HG03565 (cell line): ENCODE data around the gene COPG1.
A peak's percentile ranks its signal among the peaks of the same experiment; 100 is the strongest.
"Not testable (repeated sequence)": the region's sequence is repeated elsewhere in the genome, so short reads cannot be mapped to it uniquely, and the experiment has no call there.

ENCODE experiments used
- ATAC-seq: cut with Tn5 transposase; IDR thresholded peaks from one replicate; pipeline ENCODE4 v1.9.1; 2021; ENCODE audit warnings: mild to moderate bottlenecking, moderate library complexity; ENCODE audit not compliant: unreplicated experiment

COPG1 gene, protein sequence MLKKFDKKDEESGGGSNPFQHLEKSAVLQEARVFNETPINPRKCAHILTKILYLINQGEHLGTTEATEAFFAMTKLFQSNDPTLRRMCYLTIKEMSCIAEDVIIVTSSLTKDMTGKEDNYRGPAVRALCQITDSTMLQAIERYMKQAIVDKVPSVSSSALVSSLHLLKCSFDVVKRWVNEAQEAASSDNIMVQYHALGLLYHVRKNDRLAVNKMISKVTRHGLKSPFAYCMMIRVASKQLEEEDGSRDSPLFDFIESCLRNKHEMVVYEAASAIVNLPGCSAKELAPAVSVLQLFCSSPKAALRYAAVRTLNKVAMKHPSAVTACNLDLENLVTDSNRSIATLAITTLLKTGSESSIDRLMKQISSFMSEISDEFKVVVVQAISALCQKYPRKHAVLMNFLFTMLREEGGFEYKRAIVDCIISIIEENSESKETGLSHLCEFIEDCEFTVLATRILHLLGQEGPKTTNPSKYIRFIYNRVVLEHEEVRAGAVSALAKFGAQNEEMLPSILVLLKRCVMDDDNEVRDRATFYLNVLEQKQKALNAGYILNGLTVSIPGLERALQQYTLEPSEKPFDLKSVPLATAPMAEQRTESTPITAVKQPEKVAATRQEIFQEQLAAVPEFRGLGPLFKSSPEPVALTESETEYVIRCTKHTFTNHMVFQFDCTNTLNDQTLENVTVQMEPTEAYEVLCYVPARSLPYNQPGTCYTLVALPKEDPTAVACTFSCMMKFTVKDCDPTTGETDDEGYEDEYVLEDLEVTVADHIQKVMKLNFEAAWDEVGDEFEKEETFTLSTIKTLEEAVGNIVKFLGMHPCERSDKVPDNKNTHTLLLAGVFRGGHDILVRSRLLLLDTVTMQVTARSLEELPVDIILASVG

DNA sequence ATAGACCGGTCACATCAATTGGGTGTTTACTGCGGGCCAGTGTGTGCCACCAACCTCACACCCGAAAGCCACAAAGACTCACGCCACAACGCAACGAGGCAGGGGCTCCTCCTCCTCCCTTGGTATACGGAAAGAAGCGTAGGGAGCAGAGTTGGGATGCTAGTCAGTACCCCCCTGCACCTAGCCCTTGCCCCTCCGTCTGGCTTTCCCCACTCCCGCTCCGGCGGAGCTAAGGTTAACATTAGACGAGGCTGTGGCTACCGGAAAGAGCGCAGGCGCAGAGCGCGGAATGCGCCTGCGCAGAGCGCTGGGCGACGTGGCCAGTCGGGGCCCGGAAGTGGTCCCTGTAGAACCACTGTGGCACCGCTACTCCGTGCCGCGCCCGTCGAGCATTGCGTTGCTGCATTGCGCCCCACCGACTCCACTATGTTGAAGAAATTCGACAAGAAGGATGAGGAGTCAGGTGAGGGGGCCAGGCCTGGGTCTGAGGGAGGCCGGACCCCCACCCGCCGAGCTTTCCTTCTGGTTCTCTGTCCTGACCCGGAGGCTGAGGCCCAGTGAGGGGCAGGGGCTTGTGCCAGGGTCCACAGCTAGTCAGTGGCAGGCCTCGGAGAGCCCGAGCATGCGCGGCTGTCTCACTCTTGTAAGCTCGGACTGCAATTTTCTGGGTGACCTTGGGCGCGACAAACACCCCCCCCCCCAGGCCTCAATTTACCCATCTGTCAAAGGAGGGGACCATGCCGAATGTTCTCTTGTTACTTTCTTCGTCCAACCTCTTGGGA, at the start of gene COPG1:
TSS of gene COPG1 (plus strand) at position 323 of the 782 bp plus-strand sequence. CDS start at position 427, 104 bp downstream.
- ATAC-seq, result peak; percentile 88

DNA sequence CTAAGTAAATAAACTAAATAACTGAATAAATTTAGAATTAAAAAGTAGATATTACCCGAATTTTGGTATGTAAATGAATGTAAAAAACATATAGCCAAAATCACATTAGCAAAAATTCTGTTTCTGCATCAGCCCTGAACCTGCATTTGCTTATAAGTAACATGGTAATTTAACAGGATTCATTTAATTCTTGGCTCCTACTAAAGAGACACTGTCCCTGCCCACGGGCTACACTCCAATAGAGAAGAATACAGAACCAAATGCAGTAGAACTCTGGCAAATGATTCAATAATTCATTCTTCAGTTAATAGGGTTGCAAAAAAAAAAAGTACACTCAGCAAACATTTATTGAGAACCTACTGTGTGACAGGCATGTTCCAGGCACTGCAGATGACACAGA, 44.9 kb upstream of the COPG1 start:
- ATAC-seq, result no peak

DNA sequence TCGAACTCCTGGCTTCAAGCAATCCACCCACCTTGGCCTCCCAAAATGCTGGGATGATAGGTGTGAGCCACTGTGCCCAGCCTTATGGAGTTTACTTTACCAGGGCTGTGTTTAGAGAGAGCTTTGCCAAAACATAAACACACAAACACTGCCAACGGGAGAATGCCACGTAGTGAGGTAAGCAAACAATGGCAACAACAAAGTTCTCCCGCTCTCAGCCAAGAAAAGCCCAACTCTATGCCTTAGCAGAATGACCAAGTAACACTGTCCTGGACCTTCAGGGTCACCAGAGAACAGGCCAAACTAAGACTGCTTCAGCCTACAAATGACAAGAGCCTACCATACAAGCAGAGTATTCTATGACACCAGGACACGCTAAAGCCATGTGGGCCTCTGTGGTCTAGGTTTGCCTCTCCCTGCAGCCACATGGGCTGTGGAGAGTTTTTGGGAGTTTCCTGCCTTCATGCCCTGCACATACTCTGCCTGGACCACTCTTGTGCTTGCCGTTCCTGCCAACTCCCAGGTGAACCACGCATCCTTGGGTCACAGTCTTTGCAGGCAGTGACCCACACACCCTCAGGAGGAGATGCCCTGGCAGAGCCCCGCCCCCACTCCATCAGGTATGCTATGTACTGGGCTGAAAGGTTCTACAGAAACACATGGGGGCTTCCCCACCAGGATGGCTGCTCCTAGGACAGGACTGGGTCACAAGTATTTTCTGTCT, 44.1 kb upstream of the COPG1 start:
- ATAC-seq, result no peak

DNA sequence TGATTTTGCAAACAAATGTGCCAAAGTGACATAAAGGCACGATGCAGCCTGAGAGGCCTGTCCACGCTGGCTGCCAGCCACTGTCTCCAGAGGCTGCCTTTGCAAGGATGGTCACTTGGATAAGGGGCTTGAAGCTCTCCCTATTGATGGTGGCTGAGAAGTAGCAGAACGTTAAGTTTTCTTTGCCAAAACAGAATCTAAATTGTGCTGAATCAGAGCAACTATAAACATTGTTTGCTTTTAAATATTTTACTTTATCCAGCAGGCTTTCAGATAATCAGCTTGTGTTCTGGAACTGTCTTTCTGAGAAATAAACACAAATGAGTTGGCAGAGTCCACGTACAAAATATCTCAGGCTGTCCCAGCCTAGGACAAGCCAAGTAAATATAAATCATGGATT, 41.9 kb upstream of the COPG1 start:
- ATAC-seq, result no peak

DNA sequence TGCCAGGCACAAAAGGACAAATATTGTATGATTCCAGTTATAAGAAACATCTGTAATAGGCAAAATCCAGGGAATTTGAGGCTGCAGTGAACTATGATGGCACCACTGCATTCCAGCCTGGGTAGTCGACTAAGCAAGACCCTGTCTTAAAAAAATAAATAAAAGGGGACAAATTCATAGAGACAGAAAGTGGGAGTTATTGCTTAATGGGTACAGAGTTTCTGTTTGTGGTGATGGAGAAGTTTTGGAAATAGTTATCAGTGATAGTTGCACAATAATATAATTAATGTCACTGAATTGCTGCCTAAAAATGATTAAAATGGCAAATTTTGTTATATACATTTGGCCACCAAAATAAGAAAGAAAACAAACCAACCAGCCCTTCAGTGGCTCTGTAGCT, 38.1 kb upstream of the COPG1 start:
- no peak for ATAC-seq

DNA sequence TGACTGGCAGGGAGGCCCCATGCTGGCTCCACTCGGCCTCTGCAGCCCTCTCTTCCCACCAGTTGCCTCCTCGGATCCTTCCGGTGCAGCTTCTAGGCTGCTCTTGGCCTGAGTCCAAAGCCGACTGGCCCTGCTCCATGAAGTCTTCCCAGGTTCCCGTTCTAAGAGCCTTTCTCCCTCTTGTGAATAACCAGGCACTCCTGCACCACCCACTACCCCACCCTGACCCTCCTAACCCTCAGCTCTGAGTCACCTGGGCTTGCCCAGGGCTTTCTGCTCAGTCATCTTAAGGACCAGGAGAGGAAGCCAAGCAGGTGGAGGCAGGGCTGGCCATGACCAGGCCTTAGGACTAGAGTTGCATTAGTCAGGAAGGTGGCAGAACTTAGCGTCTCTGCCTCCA, 37.6 kb upstream of the COPG1 start:
- no peak for ATAC-seq

DNA sequence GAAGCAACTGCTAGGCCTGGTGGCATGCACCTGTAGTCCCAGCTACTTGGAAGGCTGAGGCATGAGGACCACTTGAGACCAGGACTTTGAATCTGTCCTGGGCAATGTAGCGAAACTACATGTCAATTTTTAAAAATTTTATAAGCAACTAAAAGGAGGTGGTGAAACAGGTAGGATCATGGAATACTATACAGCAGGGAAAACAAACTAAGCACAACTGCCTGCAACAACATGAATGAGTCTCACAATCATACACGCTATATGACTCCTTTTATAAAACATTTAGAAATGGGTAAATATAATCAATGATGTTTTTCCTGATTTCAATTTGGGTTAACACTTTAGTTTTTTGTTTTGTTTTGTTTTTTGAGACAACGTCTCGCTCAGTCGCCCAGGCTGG, 36.2 kb upstream of the COPG1 start:
- no peak for ATAC-seq

DNA sequence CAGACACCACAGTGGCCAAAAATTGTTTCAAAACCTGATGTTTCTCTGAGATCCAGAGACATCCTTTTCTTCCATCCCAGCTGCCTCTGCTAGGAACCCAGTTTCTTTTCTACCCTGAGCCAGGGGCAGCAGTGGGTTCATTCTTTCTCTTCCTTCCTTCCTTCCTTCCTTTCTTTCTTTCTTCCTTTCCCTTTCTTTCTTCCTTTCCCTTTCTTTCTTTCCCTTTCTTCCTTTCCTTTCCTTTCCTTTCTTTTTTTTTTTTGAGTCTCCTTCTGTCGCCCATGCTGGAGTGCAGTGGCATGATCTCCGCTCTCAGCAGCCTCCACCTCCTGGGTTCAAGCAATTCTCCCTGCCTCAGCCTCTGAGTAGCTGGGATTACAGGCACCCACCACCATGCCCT, 30.7 kb upstream of the COPG1 start:
- ATAC-seq, result no peak

DNA sequence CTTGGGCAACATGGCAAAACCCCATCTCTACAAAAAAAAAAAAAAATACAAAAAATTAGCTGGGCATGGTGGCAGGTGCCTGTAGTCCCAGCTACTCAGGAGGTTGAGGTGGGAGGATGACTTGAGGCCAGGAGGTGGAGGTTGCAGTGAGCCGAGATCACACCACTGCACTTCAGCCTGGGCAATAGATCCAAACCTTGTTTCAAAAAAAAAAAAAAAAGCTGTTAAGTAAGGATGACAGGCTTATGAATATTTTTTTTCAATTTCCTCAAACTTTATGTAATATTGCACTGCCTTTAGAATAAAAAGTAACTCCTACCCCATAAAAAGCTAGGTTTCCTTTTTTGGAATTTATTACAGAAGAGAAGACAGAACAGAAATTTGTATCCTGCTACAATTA, 25.0 kb upstream of the COPG1 start:
- ATAC-seq, result not testable (repeated sequence)

DNA sequence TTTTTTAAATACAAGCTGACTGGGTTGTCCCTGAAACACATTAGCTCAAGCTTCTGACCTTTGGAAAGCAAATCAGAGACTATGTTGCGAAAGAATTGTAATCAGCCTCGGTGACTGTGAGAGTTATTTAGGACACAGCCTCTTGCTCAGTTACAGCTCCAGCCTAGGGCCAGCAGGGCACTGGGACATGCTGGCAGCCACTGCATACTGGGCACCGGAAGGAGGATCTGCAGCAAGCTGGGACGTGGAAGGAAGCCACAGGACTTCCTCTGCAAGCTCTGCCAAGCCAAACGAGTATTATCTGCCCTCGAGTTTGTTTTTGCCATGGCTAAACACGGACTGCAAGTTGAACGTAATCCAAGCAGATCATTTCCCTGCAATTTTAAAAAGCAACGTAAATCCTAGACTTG, 24.4 kb upstream of the COPG1 start:
- ATAC-seq, result no peak

DNA sequence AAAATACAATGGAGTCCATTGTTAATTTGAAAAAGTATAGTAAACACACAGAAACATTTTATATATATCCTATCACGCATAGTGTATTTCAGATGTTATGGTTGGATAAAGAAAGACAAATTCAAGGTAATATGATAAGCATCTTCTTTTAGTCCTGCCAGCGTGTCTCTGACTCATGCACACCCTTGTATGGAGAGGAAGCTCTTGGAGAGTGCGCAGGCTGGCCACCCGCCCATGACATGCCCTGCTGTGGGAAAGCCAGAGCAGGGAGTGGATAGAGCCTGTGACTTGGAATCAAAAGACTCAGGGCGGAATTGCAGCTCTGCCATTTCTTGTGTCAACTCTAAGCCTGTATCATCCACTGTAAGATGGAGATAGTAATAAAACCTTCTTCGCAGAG, 23.0 kb upstream of the COPG1 start:
- no peak for ATAC-seq

DNA sequence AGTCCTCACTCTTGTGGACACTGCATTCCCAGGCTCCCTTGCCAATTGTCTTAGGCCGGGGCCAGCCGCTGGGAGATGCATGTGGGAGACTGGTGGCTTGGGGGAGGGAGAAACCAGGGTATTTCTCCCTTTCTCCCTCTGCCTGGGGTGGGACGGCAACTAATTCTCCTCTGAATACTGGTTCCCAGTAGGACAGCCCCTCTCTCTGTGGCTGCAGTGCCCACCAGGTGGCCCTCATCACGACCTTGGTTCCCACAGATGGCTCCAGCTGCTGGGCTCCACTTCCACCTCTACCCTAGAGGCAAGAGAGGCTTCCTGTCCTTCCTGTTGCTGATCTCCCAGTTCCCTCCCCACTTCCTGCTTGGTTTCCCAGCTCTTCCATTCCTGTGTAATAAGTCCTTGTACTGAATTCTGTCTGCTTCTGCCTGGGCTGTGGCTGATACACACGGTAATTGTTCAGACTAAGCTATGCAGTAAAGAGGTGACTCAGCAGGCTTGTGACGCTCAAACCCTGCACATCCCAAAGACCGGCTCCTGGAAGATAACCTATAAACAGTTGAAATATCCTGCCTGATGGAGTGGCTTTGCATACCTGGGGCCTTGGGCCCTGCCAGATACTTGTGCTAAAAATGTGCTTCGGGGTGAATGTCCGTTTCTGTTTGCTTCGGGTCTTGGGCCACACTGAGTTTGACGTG, 20.4 kb upstream of the COPG1 start:
- no peak for ATAC-seq

DNA sequence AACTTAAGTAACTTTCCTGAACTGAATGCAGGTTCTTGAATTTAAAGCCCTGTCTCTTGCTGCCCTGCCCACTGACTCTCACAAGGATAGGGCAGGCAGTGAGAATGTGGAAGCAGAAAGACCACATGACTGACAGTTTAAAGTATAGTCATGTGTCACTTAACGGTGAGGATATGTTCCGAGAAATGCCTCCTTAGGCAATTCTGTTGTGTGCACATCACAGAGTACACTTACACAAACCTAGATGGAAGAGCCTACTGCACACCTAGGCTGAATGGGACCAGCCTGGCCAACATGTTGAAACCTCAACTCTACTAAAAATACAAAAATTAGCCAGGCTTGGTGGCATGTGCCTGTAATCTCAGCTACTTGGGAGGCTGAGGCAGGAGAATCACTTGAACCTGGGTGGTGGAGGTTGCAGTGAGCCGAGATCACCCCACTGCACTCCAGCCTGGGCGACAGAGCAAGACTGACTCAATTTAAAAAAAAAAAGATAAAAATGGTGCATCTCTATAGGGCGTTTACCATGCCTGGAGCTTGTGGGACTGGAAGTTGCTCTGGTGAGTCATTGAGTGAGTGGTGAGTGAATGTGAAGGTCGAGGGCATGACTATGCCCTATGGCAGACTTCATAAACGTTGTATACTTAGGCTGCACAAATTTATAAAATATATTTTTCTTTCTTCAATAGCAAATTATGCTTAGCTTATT, 18.9 kb upstream of the COPG1 start:
- ATAC-seq, result no peak

DNA sequence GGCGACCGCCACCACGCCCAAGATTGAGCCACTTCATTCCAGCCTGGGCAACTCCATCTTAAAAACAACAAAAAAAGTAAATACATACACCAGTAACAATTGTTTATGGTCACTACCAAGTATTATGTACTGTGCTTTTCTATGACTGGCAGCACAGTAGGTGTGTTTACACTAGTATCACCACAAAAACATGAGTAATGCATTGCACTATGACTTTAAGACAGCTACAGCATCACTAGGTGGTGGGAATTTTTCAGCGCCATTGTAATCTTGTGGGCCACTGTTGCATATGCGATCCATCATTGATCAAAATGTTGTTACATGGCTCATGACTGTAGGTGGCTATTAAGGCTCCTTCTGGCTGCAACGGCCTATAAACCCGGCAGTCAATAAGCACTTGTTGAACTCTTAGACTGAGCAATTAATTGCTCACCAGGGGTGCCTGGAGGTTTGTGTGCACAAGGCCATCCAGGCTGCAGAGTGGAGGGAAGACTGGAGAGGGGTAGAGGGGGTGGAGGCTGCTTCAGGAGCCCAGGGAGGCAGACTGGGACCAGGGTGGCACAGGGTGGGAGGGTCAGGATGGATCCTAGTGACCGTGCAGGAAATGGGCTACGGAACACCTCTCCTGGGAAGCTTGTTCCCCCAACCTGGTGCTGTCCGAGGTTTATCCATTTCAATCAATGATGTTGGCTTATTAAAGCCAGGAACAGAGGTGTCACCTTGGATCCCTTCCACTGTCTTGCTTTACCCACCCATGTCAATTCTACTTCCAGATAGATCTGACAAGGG, 17.9 kb upstream of the COPG1 start:
- no peak for ATAC-seq

DNA sequence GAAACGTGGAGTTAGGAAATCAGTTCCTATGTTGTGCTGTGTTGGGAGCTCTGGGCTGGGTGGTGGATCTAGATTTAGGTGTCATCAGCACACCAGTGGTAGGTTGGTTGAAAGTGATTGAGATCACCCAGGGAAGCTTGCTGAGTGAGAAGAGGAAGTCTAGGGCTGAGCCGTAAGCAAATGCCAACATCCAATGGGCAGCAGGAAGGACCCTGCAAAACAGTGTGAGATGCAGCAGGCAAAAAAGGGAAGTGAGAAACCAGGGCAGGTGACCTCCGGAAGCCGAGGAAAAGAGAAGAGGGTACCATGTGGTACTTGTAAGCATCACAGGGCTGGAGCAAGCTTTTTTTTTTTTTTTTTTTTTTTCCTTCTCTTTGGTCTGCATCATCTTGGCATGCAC, 15.9 kb upstream of the COPG1 start:
- ATAC-seq, result peak; percentile 86

DNA sequence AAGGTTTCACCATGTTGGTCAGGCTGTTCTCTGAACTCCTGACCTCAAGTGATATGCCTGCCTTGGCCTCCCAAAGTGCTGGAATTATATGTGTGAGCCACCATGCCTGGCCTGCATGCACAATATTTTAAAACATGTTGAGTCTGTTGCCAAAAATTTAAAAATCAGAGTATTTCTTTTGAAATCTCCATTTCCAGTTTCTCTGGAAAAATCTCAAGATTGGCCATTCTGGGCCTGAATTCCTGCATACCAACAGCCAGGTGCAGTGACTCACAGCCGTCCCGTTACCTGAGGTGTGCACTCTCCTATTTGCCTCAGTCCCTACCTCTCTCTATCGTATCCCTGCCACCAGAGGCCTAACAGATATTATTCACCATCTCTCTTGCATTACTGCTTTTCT, 15.0 kb upstream of the COPG1 start:
- no peak for ATAC-seq

DNA sequence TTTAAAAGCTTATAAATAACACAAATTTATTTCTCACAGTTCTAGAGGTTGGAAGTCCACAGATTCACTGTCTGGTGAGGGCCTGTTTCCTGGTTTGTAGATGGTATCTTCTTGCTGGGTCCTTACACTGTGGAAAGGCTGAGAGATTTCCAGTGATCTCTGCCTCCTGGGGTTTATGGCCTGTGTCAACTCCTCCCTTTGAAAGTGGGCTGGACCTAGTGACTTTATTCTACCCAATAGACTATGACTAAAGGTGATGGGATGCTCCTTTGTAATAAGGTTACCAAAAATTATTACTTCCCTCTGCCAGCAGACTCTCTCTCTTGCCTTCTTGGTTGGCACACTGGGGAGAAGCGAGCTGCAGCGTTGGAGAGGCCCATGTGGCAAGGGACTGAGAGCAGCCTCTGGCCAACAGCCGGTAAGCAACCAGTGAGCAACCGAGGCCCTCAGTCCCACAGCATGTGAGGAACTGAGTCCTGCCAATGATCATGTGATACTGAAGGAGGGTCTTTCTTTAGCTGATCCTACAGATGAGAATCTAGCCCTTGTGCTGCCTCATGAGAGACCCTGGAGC, 14.0 kb upstream of the COPG1 start:
- no peak for ATAC-seq

DNA sequence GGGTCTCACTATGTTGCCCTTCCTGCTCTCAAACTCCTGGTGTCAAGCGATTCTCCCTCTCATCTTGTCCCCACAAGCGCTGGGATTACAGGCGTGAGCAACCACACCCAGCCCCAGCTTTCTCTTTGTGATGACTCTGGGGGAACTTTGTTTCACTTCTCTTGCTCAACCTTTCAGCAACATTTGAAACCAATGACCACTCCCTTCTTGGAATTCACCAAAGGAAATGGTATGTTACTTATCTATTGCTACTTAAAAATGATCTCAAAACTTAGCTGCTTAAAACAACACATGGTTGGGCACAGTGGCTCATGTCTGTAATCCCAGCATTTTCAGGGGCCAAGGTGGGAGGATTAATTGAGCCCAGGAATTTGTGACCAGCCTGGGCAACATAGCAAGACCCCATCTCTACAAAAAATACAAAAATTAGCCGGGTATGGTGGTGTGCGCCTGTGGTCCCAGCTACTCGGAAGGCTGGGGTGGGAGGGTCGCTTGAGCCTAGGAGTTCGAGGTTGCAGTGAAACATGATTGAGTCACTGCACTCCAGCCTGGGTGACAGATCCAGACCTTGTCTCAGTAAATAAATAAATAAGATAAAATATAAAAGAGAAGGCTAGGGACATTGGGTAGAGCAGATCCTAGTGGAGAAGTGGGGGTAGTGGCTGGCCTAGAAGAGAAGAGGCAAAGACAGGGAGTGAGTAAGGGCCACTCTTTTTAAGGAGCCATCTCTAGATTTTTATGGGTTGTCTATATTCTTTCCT, 10.3 kb upstream of the COPG1 start:
- no peak for ATAC-seq
